ENCODE results near the gene GPC6.

The GPC6 gene

DNA sequence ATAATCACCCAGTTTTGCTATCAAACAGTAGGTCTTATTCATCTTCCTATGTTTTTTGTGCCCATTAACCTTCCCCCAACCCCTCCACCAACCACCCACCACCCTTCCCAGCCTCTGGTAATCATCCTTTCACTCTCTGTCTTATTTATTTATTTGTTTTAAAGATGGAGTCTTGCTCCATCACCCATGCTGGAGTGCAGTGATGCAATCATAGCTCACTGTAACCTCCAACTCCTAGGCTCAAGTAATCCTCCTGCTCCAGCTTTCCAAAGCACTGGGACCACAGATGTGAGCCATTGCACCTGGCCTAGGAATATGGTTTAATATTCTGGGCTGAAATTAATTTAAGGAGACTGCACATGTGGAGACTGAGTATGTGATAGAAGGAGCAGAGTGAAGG lies 527.0 kb downstream of the GPC6 start:
- no peak for DNase-seq (ENCODE audit: low read depth)
- TF ChIP-seq, protein P1, sequence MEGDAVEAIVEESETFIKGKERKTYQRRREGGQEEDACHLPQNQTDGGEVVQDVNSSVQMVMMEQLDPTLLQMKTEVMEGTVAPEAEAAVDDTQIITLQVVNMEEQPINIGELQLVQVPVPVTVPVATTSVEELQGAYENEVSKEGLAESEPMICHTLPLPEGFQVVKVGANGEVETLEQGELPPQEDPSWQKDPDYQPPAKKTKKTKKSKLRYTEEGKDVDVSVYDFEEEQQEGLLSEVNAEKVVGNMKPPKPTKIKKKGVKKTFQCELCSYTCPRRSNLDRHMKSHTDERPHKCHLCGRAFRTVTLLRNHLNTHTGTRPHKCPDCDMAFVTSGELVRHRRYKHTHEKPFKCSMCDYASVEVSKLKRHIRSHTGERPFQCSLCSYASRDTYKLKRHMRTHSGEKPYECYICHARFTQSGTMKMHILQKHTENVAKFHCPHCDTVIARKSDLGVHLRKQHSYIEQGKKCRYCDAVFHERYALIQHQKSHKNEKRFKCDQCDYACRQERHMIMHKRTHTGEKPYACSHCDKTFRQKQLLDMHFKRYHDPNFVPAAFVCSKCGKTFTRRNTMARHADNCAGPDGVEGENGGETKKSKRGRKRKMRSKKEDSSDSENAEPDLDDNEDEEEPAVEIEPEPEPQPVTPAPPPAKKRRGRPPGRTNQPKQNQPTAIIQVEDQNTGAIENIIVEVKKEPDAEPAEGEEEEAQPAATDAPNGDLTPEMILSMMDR (conservative IDR thresholded peaks at IDR 0.05; ENCODE audit: low read depth, low read length), result no peak

DNA sequence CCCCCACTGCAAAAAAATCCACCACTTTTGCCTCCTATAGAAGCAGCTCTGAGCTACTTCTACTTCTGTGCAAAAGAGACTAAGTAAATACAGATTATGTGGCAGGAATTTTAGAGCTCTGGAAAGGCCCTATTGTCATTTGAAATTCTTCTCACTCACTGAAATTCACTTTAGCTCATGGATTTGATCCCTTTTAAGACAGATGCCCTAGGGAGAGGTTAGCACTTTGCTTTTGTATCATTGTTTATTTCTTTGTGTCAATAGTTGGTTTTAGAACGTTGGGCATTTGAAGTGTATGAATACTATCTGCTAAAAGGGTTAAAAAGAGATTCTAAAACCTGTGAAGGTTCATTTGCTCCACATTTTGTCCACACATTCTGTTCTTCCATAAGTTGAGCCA lies 528.7 kb downstream of the GPC6 start:
- H3K4me3 ChIP-seq (ENCODE audit: low read length), result no peak overlapping the region
- TF ChIP-seq, protein P1 (conservative IDR thresholded peaks at IDR 0.05; ENCODE audit: low read depth, low read length), result no peak
- DNase-seq (ENCODE audit: low read depth), result no peak

More for the DNA sequence above, 527.0 kb downstream of the GPC6 start:
- H3K4me3 ChIP-seq (ENCODE audit: low read length), result no peak overlapping the region

DNA sequence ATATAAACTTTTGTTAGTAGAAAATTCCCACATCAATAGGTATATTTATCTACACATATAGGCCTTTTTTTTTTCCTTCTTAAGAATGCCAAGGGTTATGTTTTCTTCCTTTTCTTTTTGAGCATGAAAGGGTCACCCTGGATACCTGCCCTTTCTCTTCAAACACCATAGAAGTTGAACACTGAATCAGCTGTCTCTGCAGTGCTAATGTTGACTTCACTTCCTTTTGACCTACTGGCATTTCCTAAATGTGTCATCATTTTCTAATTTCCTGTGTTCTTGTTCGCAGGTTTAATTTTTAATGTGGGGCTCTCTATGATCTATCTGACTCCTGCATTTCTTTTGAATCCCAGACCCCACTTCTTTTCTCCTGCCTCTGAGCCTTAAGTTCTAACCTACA lies 532.0 kb downstream of the GPC6 start:
- DNase-seq (ENCODE audit: low read depth), result no peak
- no peak overlapping the region for H3K4me3 ChIP-seq (ENCODE audit: low read length)
- TF ChIP-seq, protein P1 (conservative IDR thresholded peaks at IDR 0.05; ENCODE audit: low read depth, low read length), result no peak

DNA sequence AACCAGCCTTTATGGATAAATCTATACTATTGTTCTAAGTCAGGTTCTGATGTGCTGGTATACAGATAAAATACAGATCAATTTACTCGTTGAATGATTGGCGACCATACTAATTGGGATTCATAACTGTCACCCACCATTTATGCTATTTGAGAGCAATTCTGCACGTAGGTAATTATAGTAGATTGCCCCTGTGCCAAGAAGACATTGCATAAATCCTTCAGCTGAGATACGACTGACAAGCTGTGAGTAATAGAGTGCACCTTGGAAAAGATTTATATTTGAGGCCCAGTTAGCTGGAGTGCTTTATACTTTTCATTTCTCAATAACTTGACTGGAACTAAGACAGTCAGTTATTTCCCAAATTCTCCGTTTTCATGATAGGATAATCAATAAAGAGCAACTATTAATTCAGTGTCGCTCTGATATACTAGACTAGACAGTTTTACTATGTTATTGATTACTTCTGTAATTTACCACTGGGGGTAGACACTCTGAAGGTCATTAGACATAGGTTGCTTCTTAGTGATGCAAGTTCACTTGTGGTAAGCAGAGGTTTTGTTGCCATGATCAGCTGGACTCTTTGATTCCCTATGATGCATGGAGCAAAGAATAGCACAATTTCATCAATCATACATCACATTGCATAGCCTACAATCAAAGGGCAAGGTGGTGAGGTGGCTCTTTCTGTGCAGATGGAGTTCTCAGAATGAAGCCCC lies 536.3 kb downstream of the GPC6 start:
- H3K4me3 ChIP-seq (ENCODE audit: low read length), result no peak overlapping the region
- TF ChIP-seq, protein P1 (conservative IDR thresholded peaks at IDR 0.05; ENCODE audit: low read depth, low read length), result no peak
- DNase-seq (ENCODE audit: low read depth), result no peak

DNA sequence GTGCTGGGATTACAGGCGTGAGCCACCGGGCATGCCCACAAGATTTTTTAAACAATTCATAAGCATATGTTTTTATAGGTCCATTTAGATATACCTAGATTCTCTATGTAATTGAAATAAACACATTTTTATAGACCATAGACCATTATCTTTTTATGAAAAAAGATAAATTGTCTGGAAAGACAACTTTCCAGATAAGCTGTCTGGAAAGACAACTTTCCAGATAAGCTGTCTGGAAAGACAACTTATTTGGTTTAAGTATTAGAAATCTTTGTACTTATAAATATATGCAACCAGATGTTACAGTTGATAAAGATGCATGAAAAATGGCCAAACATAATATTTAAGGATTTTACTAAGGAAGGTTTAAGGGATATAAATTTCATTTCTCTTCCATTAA lies 538.5 kb downstream of the GPC6 start:
- TF ChIP-seq, protein P1 (conservative IDR thresholded peaks at IDR 0.05; ENCODE audit: low read depth, low read length), result no peak
- no peak for DNase-seq (ENCODE audit: low read depth)
- no peak overlapping the region for H3K4me3 ChIP-seq (ENCODE audit: low read length)

DNA sequence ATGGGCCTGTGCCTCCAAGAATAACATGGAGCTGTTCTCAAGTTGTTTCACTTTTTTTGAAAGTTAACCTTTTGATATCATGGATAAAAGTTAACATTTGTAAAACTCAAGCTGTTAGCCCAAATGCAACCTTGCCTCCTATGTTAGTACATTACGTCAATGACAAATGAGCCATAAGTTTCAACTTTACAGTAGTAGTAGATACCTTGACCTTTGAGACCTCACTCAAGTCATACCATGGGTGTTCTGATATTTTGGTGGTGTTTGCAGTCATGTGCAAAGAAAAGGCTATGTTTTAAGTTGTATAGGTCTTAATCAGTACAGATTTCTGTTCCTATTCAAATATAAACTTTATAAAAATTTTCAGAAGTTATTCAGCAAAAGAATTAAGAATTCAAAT lies 539.2 kb downstream of the GPC6 start:
- TF ChIP-seq, protein P1 (conservative IDR thresholded peaks at IDR 0.05; ENCODE audit: low read depth, low read length), result no peak
- no peak overlapping the region for H3K4me3 ChIP-seq (ENCODE audit: low read length)
- DNase-seq (ENCODE audit: low read depth), result no peak

DNA sequence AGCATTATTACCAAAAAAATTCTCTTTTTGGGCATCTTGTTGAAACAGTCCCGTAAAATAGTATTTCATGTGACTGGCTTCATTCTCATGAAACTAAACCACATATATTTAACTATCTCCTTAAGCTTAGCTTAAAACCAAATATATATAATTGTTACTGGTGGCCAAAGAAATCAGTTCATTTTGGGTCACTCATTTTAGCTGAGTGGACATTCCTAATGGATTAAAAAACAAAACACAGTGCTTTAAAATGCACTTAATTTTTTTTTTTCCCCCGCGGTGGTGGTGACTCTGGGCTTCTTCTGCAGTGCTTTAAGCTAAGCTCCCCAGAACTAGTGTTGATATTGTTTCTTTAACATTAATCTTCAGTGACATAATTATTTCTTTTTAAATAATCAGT lies 540.1 kb downstream of the GPC6 start:
- DNase-seq (ENCODE audit: low read depth), result no peak
- TF ChIP-seq, protein P1 (conservative IDR thresholded peaks at IDR 0.05; ENCODE audit: low read depth, low read length), result no peak
- no peak overlapping the region for H3K4me3 ChIP-seq (ENCODE audit: low read length)
